Mesenchymal stem cell (in vitro differentiated cells and primary cell): Measurements from ENCODE around the gene CDH6.

ENCODE experiments used
- DNase-seq: peaks from one replicate; pipeline ENCODE4 v3.0.0-alpha.2; 2013
- H2AFZ ChIP-seq: one replicate; pipeline ENCODE4 v1.6.1; 2013; ENCODE audit warnings: low read depth, mild to moderate bottlenecking, control low read depth, inconsistent platforms, low read length, moderate library complexity
- H2AK5ac ChIP-seq: 2 replicates; pipeline ENCODE4 v1.6.1; 2013; ENCODE audit warnings: low read length, moderate library complexity, mild to moderate bottlenecking, inconsistent platforms; ENCODE audit not compliant: severe bottlenecking
- H2BK120ac ChIP-seq: one replicate; pipeline ENCODE4 v1.6.1; 2013; ENCODE audit warnings: low read depth, mild to moderate bottlenecking, inconsistent platforms, low read length, moderate library complexity
- H2BK12ac ChIP-seq, 2 experiments: one replicate each; pipeline ENCODE4 v1.6.1; 2013; ENCODE audit warnings: inconsistent platforms in 2 of 2, low read length in 2 of 2, mild to moderate bottlenecking in 2 of 2, moderate library complexity in 2 of 2, control low read depth in 1 of 2
- H2BK15ac ChIP-seq: one replicate; pipeline ENCODE4 v1.6.1; 2013; ENCODE audit warnings: mild to moderate bottlenecking, low read depth, inconsistent platforms; ENCODE audit not compliant: poor library complexity, severe bottlenecking
- H2BK5ac ChIP-seq: 2 replicates; pipeline ENCODE4 v1.6.1; 2013; ENCODE audit warnings: low read depth, mild to moderate bottlenecking, low read length, control low read depth, inconsistent platforms; ENCODE audit not compliant: poor library complexity, severe bottlenecking
- H3K14ac ChIP-seq, 2 experiments: one replicate each; pipeline ENCODE4 v1.6.1; 2013; ENCODE audit warnings: inconsistent platforms in 2 of 2, low read length in 2 of 2, control low read depth in 1 of 2, mild to moderate bottlenecking in 1 of 2, moderate library complexity in 1 of 2
- H3K18ac ChIP-seq, 2 experiments: one replicate each; pipeline ENCODE4 v1.6.1; 2013; ENCODE audit warnings: inconsistent platforms in 2 of 2, low read length in 2 of 2, control low read depth in 1 of 2, low read depth in 1 of 2, mild to moderate bottlenecking in 1 of 2
- H3K23ac ChIP-seq, 2 experiments: one replicate each; pipeline ENCODE4 v1.6.1; 2013; ENCODE audit warnings: inconsistent platforms in 2 of 2, low read length in 2 of 2, mild to moderate bottlenecking in 2 of 2, moderate library complexity in 2 of 2, control low read depth in 1 of 2
- H3K27ac ChIP-seq: 2 replicates; pipeline ENCODE4 v1.5.1; 2013; ENCODE audit warnings: mild to moderate bottlenecking, moderate library complexity, low read length, control low read depth, inconsistent platforms; ENCODE audit not compliant: poor library complexity, severe bottlenecking
- H3K27me3 ChIP-seq, 2 experiments: 2 replicates each; pipeline versions ENCODE4 v1.6.1 to v1.7.0; 2013; ENCODE audit warnings: low read length in 2 of 2, mild to moderate bottlenecking in 2 of 2, moderate library complexity in 2 of 2, control low read depth in 1 of 2, inconsistent platforms in 1 of 2; ENCODE audit not compliant: control insufficient read depth in 1 of 2, insufficient read depth in 1 of 2
- H3K36me3 ChIP-seq, 2 experiments: 2 replicates each; pipeline versions ENCODE4 v1.6.1 to v1.7.0; 2013; ENCODE audit warnings: low read length in 2 of 2, control low read depth in 1 of 2, inconsistent platforms in 1 of 2, low read depth in 1 of 2, mild to moderate bottlenecking in 1 of 2; ENCODE audit not compliant: insufficient read depth in 2 of 2, control insufficient read depth in 1 of 2
- H3K4ac ChIP-seq, 2 experiments: one replicate each; pipeline ENCODE4 v1.6.1; 2013; ENCODE audit warnings: inconsistent platforms in 2 of 2, low read length in 2 of 2, mild to moderate bottlenecking in 2 of 2, moderate library complexity in 2 of 2, control low read depth in 1 of 2, low read depth in 1 of 2
- H3K4me1 ChIP-seq: 2 replicates; pipeline ENCODE4 v1.6.1; 2013; ENCODE audit warnings: low read depth, low read length, control low read depth; ENCODE audit not compliant: control insufficient read depth, insufficient read depth
- H3K4me2 ChIP-seq: 2 replicates; pipeline ENCODE4 v1.6.1; 2013; ENCODE audit warnings: low read length, mild to moderate bottlenecking, inconsistent platforms; ENCODE audit not compliant: poor library complexity, severe bottlenecking
- H3K4me3 ChIP-seq, 2 experiments: 2 replicates each; pipeline versions ENCODE4 v1.5.1 to v1.7.0; 2013; ENCODE audit warnings: low read length in 2 of 2, mild to moderate bottlenecking in 2 of 2, control low read depth in 1 of 2, low read depth in 1 of 2; ENCODE audit not compliant: insufficient read depth in 1 of 2
- H3K79me1 ChIP-seq: replicated peaks from 2 replicates; pipeline ENCODE4 v1.6.1; 2013; ENCODE audit warnings: mild to moderate bottlenecking, control low read depth, low read length, inconsistent platforms; ENCODE audit not compliant: poor library complexity, severe bottlenecking
- H3K9ac ChIP-seq: 2 replicates; pipeline ENCODE4 v1.7.0; 2013; ENCODE audit warnings: mild to moderate bottlenecking, low read length, moderate library complexity
- H3K9me3 ChIP-seq: 2 replicates; pipeline ENCODE4 v1.7.0; 2013; ENCODE audit warnings: mild to moderate bottlenecking, low read length; ENCODE audit not compliant: control insufficient read depth
- H4K8ac ChIP-seq: one replicate; pipeline ENCODE4 v1.6.1; 2013; ENCODE audit warnings: inconsistent platforms, mild to moderate bottlenecking, low read length, moderate library complexity
- H4K91ac ChIP-seq: one replicate; pipeline ENCODE4 v1.6.1; 2013; ENCODE audit warnings: mild to moderate bottlenecking, low read length, inconsistent platforms
- WGBS: methylation state at CpG from one replicate; pipeline ENCODE4 v1.1.7; 2013; ENCODE audit warnings: mixed read lengths; 5-methylcytosine and 5-hydroxymethylcytosine counted together

CDH6 gene

DNA sequence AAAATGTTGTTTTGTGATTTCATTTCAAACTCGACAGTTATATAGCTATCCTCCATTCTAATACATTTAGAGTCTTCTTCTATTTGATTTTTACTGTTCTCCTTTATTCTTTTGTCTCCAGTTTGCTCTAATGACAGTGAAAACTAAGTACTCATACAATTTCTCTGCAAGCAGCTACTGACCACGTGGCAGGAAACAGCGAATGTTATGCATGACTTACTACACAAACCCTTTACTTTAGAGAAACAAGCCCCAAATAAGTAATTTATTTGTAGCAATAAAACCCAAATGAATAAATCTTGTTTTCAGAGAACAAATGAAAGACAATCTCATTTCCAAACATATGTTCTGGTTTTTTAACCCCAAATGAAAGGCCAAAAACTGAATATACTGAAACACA lies 41.9 kb downstream of the CDH6 start:
- Histone ChIP-seq H2AK5ac (no peak overlapping the region), H3K9me3 (no peaks in the 10 kb centered on the region), H4K91ac (no peak overlapping the region), H2AFZ (no peak overlapping the region), H3K14ac (no peak overlapping the region), H3K18ac (no peak overlapping the region), H2BK12ac (no peak overlapping the region), H4K8ac (no peak overlapping the region), H2BK15ac (no peak overlapping the region), H3K79me1 (peaks cover 4% of the 10 kb centered on the region), H3K4me3 (no peak overlapping the region), H3K9ac (no peak overlapping the region), H2BK5ac (no peak overlapping the region), H3K4me1 (peaks cover 5% of the 10 kb centered on the region), H3K27me3 (no peaks in the 10 kb centered on the region), H3K4ac (no peak overlapping the region), H3K4me2 (no peak overlapping the region), H3K36me3 (peaks cover 0 to 6% of the 10 kb centered on the region in 2 experiments), H3K23ac (no peak overlapping the region), H3K27ac (no peak overlapping the region), H2BK120ac (no peak overlapping the region)
- no peak for DNase-seq
- WGBS = 55% methylated on average over 2 of the region's 3 CpGs

DNA sequence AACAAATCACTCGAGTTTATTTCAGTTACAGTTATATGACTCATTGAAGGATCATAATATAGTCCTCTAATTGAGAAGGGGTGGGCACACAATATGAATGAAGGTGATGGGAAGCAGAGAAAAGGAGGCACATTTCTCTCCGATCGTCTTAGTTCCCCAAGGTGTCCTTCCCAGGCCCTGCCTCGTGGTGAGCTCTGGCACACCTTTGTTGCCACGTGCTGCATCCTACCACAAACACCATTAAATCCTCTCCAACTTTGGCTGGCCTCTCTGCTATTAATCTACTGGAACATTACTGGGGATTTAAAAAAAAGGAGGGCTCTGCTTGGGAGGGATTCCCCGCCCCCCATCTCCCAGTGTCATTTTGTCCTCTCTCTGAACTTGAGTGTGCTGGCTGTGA lies 42.9 kb downstream of the CDH6 start:
- Histone ChIP-seq H2AFZ (no peak overlapping the region), H3K18ac (no peak overlapping the region), H2AK5ac (no peak overlapping the region), H3K23ac (no peak overlapping the region), H3K4ac (no peak overlapping the region), H2BK120ac (no peak overlapping the region), H3K4me2 (no peak overlapping the region), H3K9ac (no peak overlapping the region), H3K14ac (no peak overlapping the region), H3K27me3 (no peaks in the 10 kb centered on the region), H3K27ac (no peak overlapping the region), H3K4me3 (no peak overlapping the region), H3K4me1 (peaks cover 5% of the 10 kb centered on the region), H4K8ac (no peak overlapping the region), H3K79me1 (peaks cover 4% of the 10 kb centered on the region), H2BK12ac (no peak overlapping the region), H2BK15ac (no peak overlapping the region), H3K36me3 (peaks cover 0 to 9% of the 10 kb centered on the region in 2 experiments), H2BK5ac (no peak overlapping the region), H4K91ac (no peak overlapping the region), H3K9me3 (no peaks in the 10 kb centered on the region)
- DNase-seq = no peak
- WGBS = 82% methylated on average over 3 of the region's 6 CpGs

DNA sequence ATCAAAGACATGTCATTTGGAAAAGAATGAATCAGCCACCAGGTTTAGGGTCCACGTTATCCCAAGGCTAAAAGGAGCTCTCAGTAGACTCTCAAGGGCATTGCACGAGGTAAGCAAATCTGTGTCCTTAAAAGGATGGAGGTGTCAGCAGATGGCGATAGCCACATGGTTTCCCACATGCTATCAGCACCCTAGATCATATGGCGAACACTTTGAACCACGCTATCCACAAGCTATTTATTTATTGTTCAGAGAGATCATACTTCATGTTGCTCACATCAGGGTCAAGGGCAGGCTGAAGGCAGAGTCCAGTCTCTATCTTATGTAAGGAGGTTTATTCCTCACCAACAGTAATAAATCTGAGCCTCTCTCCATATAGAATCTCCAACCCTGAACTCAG lies 43.7 kb downstream of the CDH6 start:
- H3K4me2 ChIP-seq = no peak overlapping the region
- no peak overlapping the region for H3K9ac ChIP-seq
- peaks cover 0 to 9% of the 10 kb centered on the region in 2 experiments for H3K36me3 ChIP-seq
- peaks cover 4% of the 10 kb centered on the region for H3K79me1 ChIP-seq
- H3K14ac ChIP-seq = peak overlapping the region in 1 of 2 experiments; percentile 39
- no peak overlapping the region for H2AK5ac ChIP-seq
- peaks cover 3% of the 10 kb centered on the region for H3K4me1 ChIP-seq
- no peak overlapping the region for H2AFZ ChIP-seq
- no peak overlapping the region for H3K27ac ChIP-seq
- no peak overlapping the region for H3K4me3 ChIP-seq
- H2BK15ac ChIP-seq = no peak overlapping the region
- H3K4ac ChIP-seq = no peak overlapping the region
- DNase-seq = no peak
- H3K18ac ChIP-seq = no peak overlapping the region
- 69% methylated on average over 5 of the region's 5 CpGs for WGBS
- H2BK5ac ChIP-seq = no peak overlapping the region
- H2BK120ac ChIP-seq = no peak overlapping the region
- no peak overlapping the region for H4K8ac ChIP-seq
- no peak overlapping the region for H2BK12ac ChIP-seq
- no peaks in the 10 kb centered on the region for H3K9me3 ChIP-seq
- H3K23ac ChIP-seq = no peak overlapping the region
- H4K91ac ChIP-seq = no peak overlapping the region
- no peaks in the 10 kb centered on the region for H3K27me3 ChIP-seq

DNA sequence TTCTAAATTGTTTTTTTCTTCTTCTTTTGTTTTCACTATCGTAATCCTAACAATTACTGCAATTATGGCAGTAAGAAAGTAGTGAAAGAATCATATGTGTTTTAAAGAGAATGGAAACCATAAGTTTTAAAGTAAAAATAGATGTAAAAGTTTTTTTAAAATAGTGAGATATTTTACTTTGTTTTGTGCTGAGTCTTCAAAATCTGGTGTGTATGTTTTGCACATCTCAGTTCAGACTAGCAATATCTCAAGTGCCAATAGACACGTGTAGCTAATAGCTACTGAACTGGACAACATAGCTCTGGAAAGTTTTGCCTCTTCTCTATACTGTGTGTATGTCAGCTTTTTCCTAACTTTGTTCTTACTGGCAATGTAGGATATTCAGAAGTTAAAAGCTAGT lies 45.0 kb downstream of the CDH6 start:
- no peaks in the 10 kb centered on the region for H3K27me3 ChIP-seq
- no peak overlapping the region for H2AK5ac ChIP-seq
- no peak overlapping the region for H2BK5ac ChIP-seq
- no peak overlapping the region for H3K18ac ChIP-seq
- H2BK120ac ChIP-seq = no peak overlapping the region
- H3K9me3 ChIP-seq = no peaks in the 10 kb centered on the region
- H4K91ac ChIP-seq = no peak overlapping the region
- no peak overlapping the region for H3K23ac ChIP-seq
- no peak overlapping the region for H2BK12ac ChIP-seq
- peaks cover 0 to 15% of the 10 kb centered on the region in 2 experiments for H3K36me3 ChIP-seq
- H3K4me2 ChIP-seq = no peak overlapping the region
- no peak overlapping the region for H4K8ac ChIP-seq
- peaks cover 4% of the 10 kb centered on the region for H3K79me1 ChIP-seq
- no peak overlapping the region for H3K9ac ChIP-seq
- no peak overlapping the region for H2AFZ ChIP-seq
- H3K4me1 ChIP-seq = peaks cover 5% of the 10 kb centered on the region
- WGBS = 38% methylated on average over 1 of the region's 2 CpGs
- no peak overlapping the region for H3K27ac ChIP-seq
- H2BK15ac ChIP-seq = no peak overlapping the region
- no peak overlapping the region for H3K4me3 ChIP-seq
- no peak for DNase-seq
- H3K14ac ChIP-seq = no peak overlapping the region
- no peak overlapping the region for H3K4ac ChIP-seq
